Mesothelial cell of epicardium (in vitro differentiated cells): ENCODE data around the gene CPOX. TPM values are rescaled to one million over a fixed set of nuclear protein-coding genes. Genes with fewer than 3 reads are reported as not detected.

Experiments used
- DNase-seq, 2 experiments: peaks; one replicate each; pipeline ENCODE4 v3.0.0; 2021; ENCODE audit warnings: low spot score in 2 of 2; ENCODE audit not compliant: unreplicated experiment in 2 of 2
- H3K27ac Mint-ChIP-seq: 2 replicates; pipeline ENCODE4 v1.8.0; 2021; ENCODE audit warnings: mixed read lengths
- H3K27me3 Mint-ChIP-seq: 2 replicates; pipeline ENCODE4 v1.8.0; 2021; ENCODE audit warnings: low read depth, mixed read lengths
- H3K36me3 Mint-ChIP-seq: 2 replicates; pipeline ENCODE4 v1.8.0; 2021; ENCODE audit warnings: mixed read lengths
- H3K4me1 Mint-ChIP-seq: 2 replicates; pipeline ENCODE4 v1.8.0; 2021; ENCODE audit warnings: mixed read lengths
- H3K4me3 Mint-ChIP-seq: 2 replicates; pipeline ENCODE4 v1.8.0; 2021; ENCODE audit warnings: mild to moderate bottlenecking, moderate library complexity, mixed read lengths
- H3K9me3 Mint-ChIP-seq: 2 replicates; pipeline ENCODE4 v1.8.0; 2021; ENCODE audit warnings: mixed read lengths
- CTCF ChIP-seq: fragments of 200-600 bp; sonication (generic); IDR thresholded peaks from one replicate; pipeline ENCODE4 v1.5.0; 2021; ENCODE audit warnings: antibody characterized with exemption; ENCODE audit not compliant: unreplicated experiment
- total RNA-seq: library from RNA; stranded (reverse); gene quantifications from 3 replicates; pipeline ENCODE4 v1.2.1, GENCODE V29; 2021

Gene CPOX
- total RNA-seq, 1 donor from 2014 or later: 18.4 TPM

GRCh38 chr3:98608029-98608428 lies 14.6 kb upstream of the CPOX start:
- Mint-ChIP-seq H3K4me1 (no peaks in the 10 kb centered on the region), H3K4me3 (no peak overlapping the region), H3K9me3 (peaks cover 13% of the 10 kb centered on the region), H3K27me3 (no peaks in the 10 kb centered on the region), H3K36me3 (no peaks in the 10 kb centered on the region), H3K27ac (no peak overlapping the region)
- no peak for TF ChIP-seq CTCF
- DNase-seq: no peak

- Mint-ChIP-seq H3K27me3 (no peaks in the 10 kb centered on the region), H3K9me3 (peaks cover 10% of the 10 kb centered on the region), H3K36me3 (no peaks in the 10 kb centered on the region), H3K4me3 (no peak overlapping the region), H3K27ac (no peak overlapping the region), H3K4me1 (no peaks in the 10 kb centered on the region)
- no peak for DNase-seq
- no peak for TF ChIP-seq CTCF
Measured at GRCh38 chr3:98603580-98603979, 10.2 kb upstream of the CPOX start.

- H3K4me1 Mint-ChIP-seq: no peaks in the 10 kb centered on the region
- no peak overlapping the region for H3K27ac Mint-ChIP-seq
- no peaks in the 10 kb centered on the region for H3K36me3 Mint-ChIP-seq
- H3K9me3 Mint-ChIP-seq: peaks cover 6% of the 10 kb centered on the region
- peak; percentile 66 for TF ChIP-seq CTCF
- H3K27me3 Mint-ChIP-seq: peaks cover 6% of the 10 kb centered on the region
- H3K4me3 Mint-ChIP-seq: no peak overlapping the region
- no peak for DNase-seq
Measured at GRCh38 chr3:98602078-98602678, 8.8 kb upstream of the CPOX start.

GRCh38 chr3:98601180-98601579 lies 7.8 kb upstream of the CPOX start:
- H3K36me3 Mint-ChIP-seq: no peaks in the 10 kb centered on the region
- no peak for TF ChIP-seq CTCF
- DNase-seq: no peak
- H3K27me3 Mint-ChIP-seq: peaks cover 6% of the 10 kb centered on the region
- no peaks in the 10 kb centered on the region for H3K4me1 Mint-ChIP-seq
- H3K9me3 Mint-ChIP-seq: peaks cover 5% of the 10 kb centered on the region
- no peak overlapping the region for H3K4me3 Mint-ChIP-seq
- no peak overlapping the region for H3K27ac Mint-ChIP-seq

GRCh38 chr3:98600412-98601095 lies 7.1 kb upstream of the CPOX start:
- TF ChIP-seq CTCF: no peak
- no peak for DNase-seq
- no peaks in the 10 kb centered on the region for H3K4me1 Mint-ChIP-seq
- H3K4me3 Mint-ChIP-seq: no peak overlapping the region
- H3K9me3 Mint-ChIP-seq: peaks cover 5% of the 10 kb centered on the region
- peaks cover 6% of the 10 kb centered on the region for H3K27me3 Mint-ChIP-seq
- no peak overlapping the region for H3K27ac Mint-ChIP-seq
- no peaks in the 10 kb centered on the region for H3K36me3 Mint-ChIP-seq
